Uterus (tissue), 2 donors: ENCODE data around the gene ZNF407.

ENCODE experiments used
- POLR2A ChIP-seq, 2 donors: fragments of 450-650 bp; IDR thresholded peaks; one replicate each; pipeline ENCODE4 v1.6.1; 2016; ENCODE audit warnings: antibody characterized with exemption in 2 of 2, mild to moderate bottlenecking in 1 of 2, moderate library complexity in 1 of 2
- TF ChIP-seq, protein P1 (sequence below), 4 experiments: fragments of 200-600 bp in 2 of 4; fragments of 450-650 bp in 2 of 4; sonication (generic) in 2 of 4; IDR thresholded peaks; one replicate each; pipeline ENCODE4 v1.5.1; 2016 to 2019; ENCODE audit warnings: antibody characterized with exemption in 4 of 4, mild to moderate bottlenecking in 2 of 4, moderate library complexity in 1 of 4

DNA sequence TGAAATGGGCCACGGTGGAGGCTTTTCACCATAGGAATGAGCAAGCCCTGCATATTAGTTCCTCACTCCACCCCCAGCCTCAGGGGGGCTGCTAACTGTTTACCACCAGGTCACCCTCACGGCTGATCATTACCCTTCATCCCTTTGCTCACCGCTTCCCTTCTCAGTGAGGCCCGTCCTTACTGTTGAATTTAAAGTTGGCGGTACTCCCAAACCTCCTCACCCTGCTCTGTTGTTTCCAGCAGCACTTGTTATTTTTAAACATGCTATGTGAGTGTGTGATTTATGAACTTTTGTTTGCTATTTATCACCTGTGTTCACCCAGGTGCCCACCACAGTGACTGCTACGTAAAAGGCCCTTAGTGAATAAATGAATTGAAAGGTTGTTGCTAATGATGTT lies 243.6 kb downstream of the ZNF407 start:
- TF ChIP-seq, protein P1, sequence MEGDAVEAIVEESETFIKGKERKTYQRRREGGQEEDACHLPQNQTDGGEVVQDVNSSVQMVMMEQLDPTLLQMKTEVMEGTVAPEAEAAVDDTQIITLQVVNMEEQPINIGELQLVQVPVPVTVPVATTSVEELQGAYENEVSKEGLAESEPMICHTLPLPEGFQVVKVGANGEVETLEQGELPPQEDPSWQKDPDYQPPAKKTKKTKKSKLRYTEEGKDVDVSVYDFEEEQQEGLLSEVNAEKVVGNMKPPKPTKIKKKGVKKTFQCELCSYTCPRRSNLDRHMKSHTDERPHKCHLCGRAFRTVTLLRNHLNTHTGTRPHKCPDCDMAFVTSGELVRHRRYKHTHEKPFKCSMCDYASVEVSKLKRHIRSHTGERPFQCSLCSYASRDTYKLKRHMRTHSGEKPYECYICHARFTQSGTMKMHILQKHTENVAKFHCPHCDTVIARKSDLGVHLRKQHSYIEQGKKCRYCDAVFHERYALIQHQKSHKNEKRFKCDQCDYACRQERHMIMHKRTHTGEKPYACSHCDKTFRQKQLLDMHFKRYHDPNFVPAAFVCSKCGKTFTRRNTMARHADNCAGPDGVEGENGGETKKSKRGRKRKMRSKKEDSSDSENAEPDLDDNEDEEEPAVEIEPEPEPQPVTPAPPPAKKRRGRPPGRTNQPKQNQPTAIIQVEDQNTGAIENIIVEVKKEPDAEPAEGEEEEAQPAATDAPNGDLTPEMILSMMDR (IDR thresholded peaks at IDR 0.05), result no peak
- TF ChIP-seq POLR2A (IDR thresholded peaks at IDR 0.05), result no peak
